H1 (cell line): ENCODE data around the gene STARD7. TPM values are rescaled to one million over a fixed set of nuclear protein-coding genes. Genes with fewer than 3 reads are reported as not detected.

Experiments
- FOSL1 ChIP-seq: IDR thresholded peaks from 2 replicates; pipeline ENCODE4 v1.6.1; 2011; ENCODE audit warnings: mild to moderate bottlenecking, low read depth, low read length, moderate library complexity; ENCODE audit not compliant: insufficient read depth
- GABPA ChIP-seq: IDR thresholded peaks from 2 replicates; pipeline ENCODE4 v1.6.1; 2011; ENCODE audit warnings: mild to moderate bottlenecking, low read length, moderate library complexity, borderline replicate concordance; ENCODE audit not compliant: insufficient read depth
- POLR2A ChIP-seq, 2 experiments: IDR thresholded peaks; 1 replicate in 1 of 2; 2 replicates in 1 of 2; pipeline ENCODE4 v1.6.1; 2011; ENCODE audit warnings: low read depth in 2 of 2, low read length in 2 of 2, mild to moderate bottlenecking in 2 of 2; ENCODE audit errors: control extremely low read depth in 1 of 2
- RFX5 ChIP-seq: IDR thresholded peaks from 2 replicates; pipeline ENCODE4 v1.6.1; 2011; ENCODE audit warnings: low read depth, low read length, improper control_type of control experiment, borderline replicate concordance
- RXRA ChIP-seq: IDR thresholded peaks from 2 replicates; pipeline ENCODE4 v1.6.1; 2011; ENCODE audit warnings: low read depth, mild to moderate bottlenecking, low read length, moderate library complexity; ENCODE audit not compliant: insufficient read depth
- SIN3A ChIP-seq, 2 experiments: IDR thresholded peaks in 1 of 2; conservative IDR thresholded peaks in 1 of 2; 2 replicates each; pipeline ENCODE4 v1.6.1; 2011 to 2012; ENCODE audit warnings: low read length in 2 of 2, improper control_type of control experiment in 1 of 2, low read depth in 1 of 2, mild to moderate bottlenecking in 1 of 2
- TAF1 ChIP-seq: IDR thresholded peaks from 2 replicates; pipeline ENCODE4 v1.6.1; 2011; ENCODE audit warnings: mild to moderate bottlenecking, low read depth, low read length
- TAF7 ChIP-seq: optimal IDR thresholded peaks from 2 replicates; pipeline ENCODE3; 2011; ENCODE audit warnings: low read depth, mild to moderate bottlenecking, inconsistent platforms, low read length, moderate library complexity, borderline replicate concordance
- polyA plus RNA-seq, 7 experiments: library from polyadenylated mRNA; depleted of rRNA in 3 of 7; stranded (reverse) in 5 of 7; unstranded in 2 of 7; fragments of >200 nt in 5 of 7; fragments of 200-250 nt in 2 of 7; gene quantifications; 1 replicate in 5 of 7; 2 replicates in 1 of 7; 4 replicates in 1 of 7; pipeline versions ENCODE4 v1.2.1 to v1.2.3, GENCODE V29; 2011 to 2013; ENCODE audit warnings: missing spikeins in 2 of 7, mixed read lengths in 2 of 7
- total RNA-seq: library from RNA; stranded (reverse); fragmentation: NEBNext Ultra II Directional; extraction: Animal tissue kit (Norgen Biotek cat#: 25700); gene quantifications from 2 replicates; pipeline ENCODE4 v1.2.1, GENCODE V29; 2021

The STARD7 gene
- total and polyA plus RNA-seq, 2 of the 8 experiments (the other 6 are each of a cell fraction or from before 2014, with no cell fraction given): 89.1 to 200 TPM

DNA sequence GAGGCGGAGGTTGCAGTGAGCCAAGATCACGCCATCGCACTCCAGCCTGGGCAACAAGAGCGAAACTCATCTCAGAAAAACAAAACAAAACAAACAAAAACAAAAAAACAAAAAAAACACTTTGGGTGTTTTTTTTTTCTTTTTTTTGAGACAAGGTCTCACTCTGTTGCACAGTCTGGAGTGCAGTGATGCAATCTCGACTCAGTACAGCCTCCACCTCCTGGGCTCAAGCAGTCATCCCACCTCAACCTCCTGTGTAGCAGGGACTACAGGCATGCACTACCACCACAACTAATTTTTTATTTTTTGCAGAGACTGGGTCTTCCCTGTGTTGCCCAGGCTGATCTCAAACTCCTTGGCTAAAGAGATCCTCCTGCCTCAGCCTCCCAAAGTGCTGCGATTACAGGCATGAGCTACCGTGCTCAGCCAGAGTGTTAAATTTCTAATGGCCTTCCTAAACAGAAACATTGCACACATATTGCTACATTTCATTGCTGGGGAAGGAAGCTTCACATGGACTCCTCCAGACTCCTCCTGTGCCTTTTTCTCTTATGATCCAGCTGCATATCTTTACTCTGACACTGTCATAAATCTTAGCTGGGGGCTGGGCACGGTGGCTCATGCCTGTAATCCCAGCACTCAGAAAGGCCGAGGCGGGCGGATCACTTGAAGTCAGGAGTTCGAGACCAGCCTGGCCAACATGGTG lies 19.7 kb downstream of the STARD7 start (continued):
- TF ChIP-seq TAF7: no peak
- no peak for TF ChIP-seq SIN3A (conservative IDR thresholded peaks at IDR 0.05 in 1 of 2, IDR thresholded peaks at IDR 0.05 in 1 of 2; ENCODE audit: low read depth in 1 of 2, low read length in 2 of 2)
- no peak for TF ChIP-seq GABPA
- no peak for TF ChIP-seq POLR2A (IDR thresholded peaks at IDR 0.05; ENCODE audit: control extremely low read depth in 1 of 2, low read depth in 2 of 2, low read length in 2 of 2)
- TF ChIP-seq RXRA: no peak
- no peak for TF ChIP-seq RFX5
- TF ChIP-seq FOSL1: no peak
- no peak for TF ChIP-seq TAF1
